ENCODE data around the gene ACSS1.

The ACSS1 gene

GRCh38 chr20:24970754-24971153 lies 87.2 kb downstream of the ACSS1 start:
- DNase-seq (ENCODE audit: low spot score), result no peak

GRCh38 chr20:24970030-24970553 lies 87.8 kb downstream of the ACSS1 start:
- DNase-seq (ENCODE audit: low spot score), result no peak

DNA sequence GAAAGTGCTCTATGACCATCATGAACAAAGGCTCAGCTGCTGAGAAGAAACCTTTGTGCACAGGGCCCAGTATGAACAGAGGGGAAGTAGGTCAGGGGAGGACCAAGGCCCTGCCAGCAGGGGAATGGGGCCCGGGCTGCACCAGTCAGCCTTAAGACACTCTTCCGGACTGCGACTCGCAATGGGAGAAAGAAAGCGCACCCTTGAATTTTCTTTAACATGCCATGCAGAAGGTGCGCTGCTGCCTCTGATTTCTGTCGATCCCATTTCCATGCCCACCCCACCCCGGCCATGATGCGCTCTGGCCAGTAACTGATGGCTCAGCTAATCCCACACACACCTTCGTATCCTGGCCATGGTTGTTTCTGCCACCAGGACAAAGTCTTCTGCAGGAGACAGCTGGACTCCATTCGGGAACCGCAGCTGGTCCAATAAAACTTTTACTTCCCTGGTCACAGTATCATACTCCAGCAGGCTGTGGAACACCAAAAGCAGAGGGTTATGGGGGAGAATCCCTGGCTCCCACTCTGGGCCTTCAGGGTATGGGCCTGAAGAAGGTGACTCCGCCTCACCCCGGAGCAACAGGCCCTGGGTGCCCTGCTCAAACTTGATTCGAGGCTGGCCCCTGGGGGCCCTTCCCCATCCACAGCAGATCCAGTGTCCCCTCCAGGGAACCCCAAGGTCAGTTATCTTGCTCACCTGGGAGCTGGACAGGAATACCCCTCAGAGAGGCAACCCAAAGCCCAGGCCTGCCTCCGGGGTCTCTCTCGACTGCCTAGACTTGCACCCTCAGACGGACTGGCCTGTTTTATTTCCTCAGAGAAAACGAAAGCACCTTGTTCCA lies 88.5 kb downstream of the ACSS1 start:
- DNase-seq (ENCODE audit: low spot score), result no peak

- DNase-seq (ENCODE audit: low spot score), result no peak
These were observed 89.6 kb downstream of the ACSS1 start for GRCh38 chr20:24968278-24968800.

DNA sequence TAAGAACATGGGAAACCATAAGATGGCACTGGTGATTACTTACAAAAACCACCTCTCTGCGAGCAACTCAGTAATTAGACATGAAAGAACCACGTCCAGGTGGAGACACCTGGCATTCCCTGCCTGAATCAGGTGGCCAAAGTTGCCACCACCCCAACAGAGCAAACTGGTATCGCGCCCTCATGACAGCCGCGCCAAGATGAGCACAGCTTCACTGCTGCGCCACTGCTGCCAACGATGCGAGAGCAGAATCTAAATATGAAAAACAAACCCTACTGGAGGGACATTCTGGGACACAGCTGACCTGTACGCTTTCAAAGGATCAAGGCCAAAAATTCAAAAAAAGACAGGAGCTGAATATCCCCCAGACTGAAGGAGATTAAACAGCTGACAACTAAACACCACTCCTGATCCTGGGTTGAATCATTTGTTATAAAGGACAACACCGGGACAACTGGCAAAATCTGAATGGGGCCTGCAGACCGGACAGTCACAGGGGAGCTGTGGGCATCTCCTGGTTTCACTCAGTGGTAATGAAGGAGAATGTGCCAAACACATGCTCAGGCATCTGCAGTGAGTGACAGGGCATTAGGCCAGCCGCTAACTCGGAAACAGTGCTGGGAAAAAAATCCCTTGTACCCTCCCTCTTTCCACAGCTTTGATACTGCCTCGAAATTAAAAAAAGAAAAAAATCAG lies 91.5 kb downstream of the ACSS1 start:
- DNase-seq (ENCODE audit: low spot score), result no peak

GRCh38 chr20:24965065-24965919 lies 92.6 kb downstream of the ACSS1 start:
- no peak for DNase-seq (ENCODE audit: low spot score)

DNA sequence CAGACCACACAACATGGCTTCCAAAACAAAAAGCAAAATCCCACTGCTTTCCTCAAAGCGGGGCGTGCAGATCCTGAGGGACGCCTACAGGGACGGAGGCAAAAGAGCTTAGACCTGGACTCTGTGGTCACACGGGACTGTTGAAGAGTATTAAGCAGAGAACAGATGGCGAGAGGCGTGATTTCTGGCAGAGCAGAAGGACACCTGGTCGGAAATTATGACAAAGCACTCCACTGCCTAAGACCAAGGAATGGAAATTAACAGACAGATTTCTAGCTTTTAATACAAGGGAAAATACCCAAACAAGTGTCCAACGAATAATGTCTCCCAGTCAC lies 93.5 kb downstream of the ACSS1 start:
- DNase-seq (ENCODE audit: low spot score), result no peak

DNA sequence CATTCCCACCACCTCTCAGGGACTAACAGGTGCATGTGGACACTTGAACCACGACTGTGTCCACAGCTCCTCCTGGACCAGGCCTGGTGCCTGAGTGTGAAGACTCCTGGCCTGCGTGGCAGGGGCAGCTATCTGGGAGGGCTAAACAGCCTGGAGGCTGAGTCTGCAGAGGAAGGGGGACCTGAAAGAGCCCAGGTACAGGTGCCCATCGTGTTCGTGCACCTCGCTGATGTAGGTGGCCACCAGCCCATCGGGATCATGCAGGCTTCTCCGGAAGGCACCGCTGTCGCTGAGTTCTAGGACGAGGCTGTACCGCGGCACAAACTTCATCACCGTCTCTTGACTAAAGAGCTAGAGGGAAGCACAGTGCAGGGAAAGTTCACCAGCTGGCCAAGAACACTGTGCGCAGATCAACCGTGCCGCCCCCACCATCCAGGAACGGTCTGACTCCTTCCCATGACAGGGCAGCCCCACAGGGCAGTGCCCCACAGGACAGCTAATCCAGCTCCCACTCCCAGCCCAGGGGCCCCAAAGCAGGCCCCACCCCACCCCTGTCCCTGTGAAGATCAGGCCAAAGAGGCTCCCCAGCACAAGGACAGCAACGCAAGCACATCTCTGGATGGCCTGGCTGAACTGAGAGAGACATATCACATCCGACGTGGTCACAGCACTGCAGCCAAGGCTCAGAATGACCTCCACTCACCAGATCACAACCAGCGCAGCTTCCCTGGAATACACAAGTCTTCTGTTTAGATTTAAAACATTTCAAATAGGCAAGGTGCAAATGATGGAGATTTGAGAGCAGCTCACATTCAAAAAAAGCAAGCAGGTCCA lies 94.0 kb downstream of the ACSS1 start:
- DNase-seq (ENCODE audit: low spot score), result no peak

GRCh38 chr20:24962510-24962909 lies 95.4 kb downstream of the ACSS1 start:
- DNase-seq (ENCODE audit: low spot score), result no peak

- no peak for DNase-seq (ENCODE audit: low spot score)
These were observed 95.8 kb downstream of the ACSS1 start for GRCh38 chr20:24962182-24962492.

- no peak for DNase-seq (ENCODE audit: low spot score)
These were observed 96.4 kb downstream of the ACSS1 start for GRCh38 chr20:24961384-24962181.

DNA sequence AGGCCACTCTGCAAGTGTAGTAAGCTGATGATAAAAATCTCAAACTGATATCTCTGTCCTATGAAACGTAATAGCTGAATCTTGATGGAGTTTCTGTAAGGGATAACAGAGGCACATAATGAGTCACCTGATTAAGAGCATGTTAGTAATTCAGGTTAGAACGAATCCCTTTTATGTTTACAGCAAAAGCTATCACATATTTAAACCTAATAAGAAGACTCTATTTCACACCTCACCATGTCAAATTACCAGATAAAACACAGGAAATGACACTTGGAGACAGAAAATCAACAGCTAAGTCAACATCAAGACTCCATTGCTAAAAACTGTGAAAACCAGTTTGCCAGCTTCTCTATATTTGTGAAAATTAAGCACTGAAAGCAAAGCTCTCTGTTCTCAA lies 97.1 kb downstream of the ACSS1 start:
- no peak for DNase-seq (ENCODE audit: low spot score)

- DNase-seq (ENCODE audit: low spot score), result no peak
These were observed 97.6 kb downstream of the ACSS1 start for GRCh38 chr20:24960302-24960801.

GRCh38 chr20:24959591-24960301 lies 98.2 kb downstream of the ACSS1 start:
- DNase-seq (ENCODE audit: low spot score), result no peak

- DNase-seq (ENCODE audit: low spot score), result no peak
These were observed 99.2 kb downstream of the ACSS1 start for GRCh38 chr20:24958506-24959385.

DNA sequence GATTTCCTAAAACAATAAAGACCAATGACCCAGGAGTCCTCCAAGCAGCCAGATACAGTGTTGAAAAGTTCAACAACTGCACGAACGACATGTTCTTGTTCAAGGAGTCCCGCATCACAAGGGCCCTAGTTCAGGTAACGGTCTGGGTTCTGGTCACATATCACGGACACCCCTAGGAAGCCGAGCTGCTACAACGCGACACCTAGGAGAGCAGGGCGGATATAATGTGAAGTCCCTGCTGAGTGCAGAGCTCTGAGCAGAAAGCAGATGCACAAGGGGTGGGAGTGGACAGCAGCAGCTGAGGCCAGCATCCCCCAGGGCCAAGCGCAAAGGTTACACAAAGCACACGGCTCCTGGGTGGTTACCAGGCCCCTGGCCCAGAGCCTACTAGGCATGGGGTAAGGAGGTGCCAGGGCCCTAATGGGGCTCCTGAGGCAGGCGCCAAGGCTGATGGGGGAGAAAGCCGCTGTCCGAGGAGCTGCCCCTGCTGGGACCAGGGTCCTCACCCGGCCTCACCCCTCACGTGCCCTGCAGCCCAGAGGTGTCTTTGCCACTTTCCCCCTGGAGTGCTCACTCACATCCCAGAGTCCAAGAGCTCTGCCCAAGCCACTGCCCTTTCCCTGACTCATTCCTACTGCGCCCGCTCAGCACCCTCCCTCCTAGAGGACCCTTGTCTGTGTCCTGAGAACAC lies 100.5 kb downstream of the ACSS1 start:
- no peak for DNase-seq (ENCODE audit: low spot score)
